Measurements from ENCODE around the gene PDE1C.

The PDE1C gene

GRCh38 chr7:31778296-31778695, 291.9 kb downstream of the PDE1C start:
- H3K36me3 Mint-ChIP-seq, result no peaks in the 10 kb centered on the region
- H3K4me1 Mint-ChIP-seq (ENCODE audit: low read depth), result no peaks in the 10 kb centered on the region
- no peak overlapping the region for H3K4me3 Mint-ChIP-seq
- peaks cover 3% of the 10 kb centered on the region for H3K9me3 Mint-ChIP-seq (ENCODE audit: low read depth)
- no peaks in the 10 kb centered on the region for H3K27me3 Mint-ChIP-seq
- H3K27ac Mint-ChIP-seq, result no peak overlapping the region

- Mint-ChIP-seq H3K27ac (no peak overlapping the region), H3K36me3 (no peaks in the 10 kb centered on the region), H3K9me3 (ENCODE audit: low read depth) (peaks cover 3% of the 10 kb centered on the region), H3K4me3 (no peak overlapping the region), H3K4me1 (ENCODE audit: low read depth) (no peaks in the 10 kb centered on the region), H3K27me3 (no peaks in the 10 kb centered on the region)
These were observed 293.6 kb downstream of the PDE1C start for GRCh38 chr7:31776616-31777015.

DNA sequence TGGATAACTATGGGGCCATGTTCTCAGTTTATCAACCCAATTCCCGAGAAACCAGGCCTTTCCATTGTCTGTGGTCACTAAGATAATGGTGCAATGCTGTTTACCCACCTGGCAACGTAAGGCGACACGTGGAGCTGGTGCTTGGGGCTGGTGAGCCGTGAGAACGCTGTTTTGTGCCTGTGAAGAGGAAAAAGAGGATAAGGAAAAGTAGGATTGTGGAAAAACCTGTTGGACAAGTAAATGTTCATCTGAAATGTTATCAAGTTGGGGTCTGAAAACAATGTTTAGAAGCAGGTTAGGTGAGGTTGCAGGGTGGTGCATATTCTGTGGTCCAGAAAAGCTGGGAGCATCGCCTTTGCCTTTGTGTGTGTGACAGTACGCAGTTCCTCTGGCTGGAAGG, 294.7 kb downstream of the PDE1C start:
- no peak overlapping the region for H3K27ac Mint-ChIP-seq
- H3K4me1 Mint-ChIP-seq (ENCODE audit: low read depth), result no peaks in the 10 kb centered on the region
- no peaks in the 10 kb centered on the region for H3K27me3 Mint-ChIP-seq
- no peak overlapping the region for H3K4me3 Mint-ChIP-seq
- H3K9me3 Mint-ChIP-seq (ENCODE audit: low read depth), result peaks cover 3% of the 10 kb centered on the region
- no peaks in the 10 kb centered on the region for H3K36me3 Mint-ChIP-seq

GRCh38 chr7:31772211-31772610, 298.0 kb downstream of the PDE1C start:
- Mint-ChIP-seq H3K27ac (no peak overlapping the region), H3K9me3 (ENCODE audit: low read depth) (no peaks in the 10 kb centered on the region), H3K36me3 (no peaks in the 10 kb centered on the region), H3K27me3 (peaks cover 1% of the 10 kb centered on the region), H3K4me3 (no peak overlapping the region), H3K4me1 (ENCODE audit: low read depth) (no peaks in the 10 kb centered on the region)

- H3K4me3 Mint-ChIP-seq, result no peak overlapping the region
- peaks cover 1% of the 10 kb centered on the region for H3K27me3 Mint-ChIP-seq
- no peaks in the 10 kb centered on the region for H3K9me3 Mint-ChIP-seq (ENCODE audit: low read depth)
- no peak overlapping the region for H3K27ac Mint-ChIP-seq
- no peaks in the 10 kb centered on the region for H3K36me3 Mint-ChIP-seq
- H3K4me1 Mint-ChIP-seq (ENCODE audit: low read depth), result no peaks in the 10 kb centered on the region
These were observed 302.4 kb downstream of the PDE1C start for GRCh38 chr7:31767686-31768358.

DNA sequence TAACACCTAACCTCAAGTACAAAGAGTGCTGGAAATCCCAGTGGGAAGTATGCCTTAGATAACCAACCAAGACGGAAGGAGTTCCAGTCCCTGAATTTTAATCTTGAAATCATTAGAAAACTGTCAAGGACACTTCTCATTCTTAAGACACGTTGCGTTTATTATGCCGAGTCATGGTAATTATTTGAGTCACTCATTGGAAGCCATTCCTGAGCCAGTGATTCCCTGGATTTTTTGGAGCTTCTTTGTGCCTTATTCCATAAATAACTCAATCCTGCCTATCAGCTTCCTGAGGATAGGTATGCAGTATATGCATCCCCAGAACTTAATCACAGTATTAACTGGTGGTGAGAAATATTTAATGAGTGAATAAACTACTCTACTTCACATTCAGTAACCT, 305.7 kb downstream of the PDE1C start:
- Mint-ChIP-seq H3K27ac (no peak overlapping the region), H3K4me3 (no peak overlapping the region), H3K36me3 (no peaks in the 10 kb centered on the region), H3K9me3 (ENCODE audit: low read depth) (no peaks in the 10 kb centered on the region), H3K27me3 (no peaks in the 10 kb centered on the region), H3K4me1 (ENCODE audit: low read depth) (no peaks in the 10 kb centered on the region)

- Mint-ChIP-seq H3K4me3 (no peak overlapping the region), H3K27me3 (no peaks in the 10 kb centered on the region), H3K9me3 (ENCODE audit: low read depth) (no peaks in the 10 kb centered on the region), H3K4me1 (ENCODE audit: low read depth) (no peaks in the 10 kb centered on the region), H3K36me3 (no peaks in the 10 kb centered on the region), H3K27ac (no peak overlapping the region)
These were observed 306.7 kb downstream of the PDE1C start for GRCh38 chr7:31763548-31763947.

GRCh38 chr7:31761646-31762045, 308.6 kb downstream of the PDE1C start:
- Mint-ChIP-seq H3K27me3 (no peaks in the 10 kb centered on the region), H3K27ac (no peak overlapping the region), H3K4me3 (no peak overlapping the region), H3K4me1 (ENCODE audit: low read depth) (no peaks in the 10 kb centered on the region), H3K36me3 (no peaks in the 10 kb centered on the region), H3K9me3 (ENCODE audit: low read depth) (no peaks in the 10 kb centered on the region)

- Mint-ChIP-seq H3K27ac (no peak overlapping the region), H3K27me3 (no peaks in the 10 kb centered on the region), H3K4me3 (no peak overlapping the region), H3K4me1 (ENCODE audit: low read depth) (no peaks in the 10 kb centered on the region), H3K9me3 (ENCODE audit: low read depth) (no peaks in the 10 kb centered on the region), H3K36me3 (no peaks in the 10 kb centered on the region)
These were observed 311.5 kb downstream of the PDE1C start for GRCh38 chr7:31758755-31759154.

- no peak overlapping the region for H3K27ac Mint-ChIP-seq
- no peak overlapping the region for H3K4me3 Mint-ChIP-seq
- peaks cover 2% of the 10 kb centered on the region for H3K27me3 Mint-ChIP-seq
- no peaks in the 10 kb centered on the region for H3K9me3 Mint-ChIP-seq (ENCODE audit: low read depth)
- H3K4me1 Mint-ChIP-seq (ENCODE audit: low read depth), result no peaks in the 10 kb centered on the region
- H3K36me3 Mint-ChIP-seq, result no peaks in the 10 kb centered on the region
These were observed 318.5 kb downstream of the PDE1C start for GRCh38 chr7:31751726-31752125.

GRCh38 chr7:31748084-31748483, 322.1 kb downstream of the PDE1C start:
- H3K4me1 Mint-ChIP-seq (ENCODE audit: low read depth), result no peaks in the 10 kb centered on the region
- H3K27ac Mint-ChIP-seq, result no peak overlapping the region
- H3K4me3 Mint-ChIP-seq, result no peak overlapping the region
- no peaks in the 10 kb centered on the region for H3K9me3 Mint-ChIP-seq (ENCODE audit: low read depth)
- H3K27me3 Mint-ChIP-seq, result peaks cover 3% of the 10 kb centered on the region
- H3K36me3 Mint-ChIP-seq, result no peaks in the 10 kb centered on the region

- H3K4me1 Mint-ChIP-seq (ENCODE audit: low read depth), result no peaks in the 10 kb centered on the region
- no peaks in the 10 kb centered on the region for H3K9me3 Mint-ChIP-seq (ENCODE audit: low read depth)
- no peak overlapping the region for H3K27ac Mint-ChIP-seq
- H3K36me3 Mint-ChIP-seq, result no peaks in the 10 kb centered on the region
- H3K4me3 Mint-ChIP-seq, result no peak overlapping the region
- H3K27me3 Mint-ChIP-seq, result peaks cover 3% of the 10 kb centered on the region
These were observed 322.7 kb downstream of the PDE1C start for GRCh38 chr7:31747553-31747952.

DNA sequence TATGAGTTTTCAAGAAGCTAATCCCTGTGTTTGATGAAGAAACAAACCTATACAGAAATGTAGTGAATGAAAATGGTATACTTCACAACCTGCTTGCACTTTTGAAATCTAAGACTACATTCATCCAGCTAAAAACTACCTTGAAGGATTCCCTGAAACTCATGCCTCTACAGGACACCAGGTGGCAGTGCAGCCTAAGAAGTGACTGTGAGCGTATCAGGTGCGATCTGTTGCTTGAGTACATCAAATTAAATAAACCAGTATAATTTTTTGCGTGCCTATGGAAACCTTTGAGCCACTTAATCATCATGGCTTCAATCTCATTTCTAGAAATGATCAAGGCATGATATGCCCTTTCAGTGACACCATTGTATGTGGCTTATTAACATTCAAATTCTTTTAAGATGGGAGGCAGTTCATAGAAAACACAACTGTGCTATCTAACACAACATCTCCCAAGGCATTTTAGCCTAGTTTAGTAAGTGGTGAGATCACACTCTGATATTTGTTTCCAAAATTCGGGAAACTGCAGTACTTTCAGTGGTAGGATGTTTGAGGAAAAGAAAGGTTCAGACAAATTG, 325.8 kb downstream of the PDE1C start:
- H3K4me1 Mint-ChIP-seq (ENCODE audit: low read depth), result no peaks in the 10 kb centered on the region
- no peaks in the 10 kb centered on the region for H3K9me3 Mint-ChIP-seq (ENCODE audit: low read depth)
- H3K27ac Mint-ChIP-seq, result no peak overlapping the region
- no peaks in the 10 kb centered on the region for H3K36me3 Mint-ChIP-seq
- peaks cover 3% of the 10 kb centered on the region for H3K27me3 Mint-ChIP-seq
- H3K4me3 Mint-ChIP-seq, result no peak overlapping the region

GRCh38 chr7:31741852-31742251, 328.4 kb downstream of the PDE1C start:
- peaks cover 4% of the 10 kb centered on the region for H3K27me3 Mint-ChIP-seq
- H3K36me3 Mint-ChIP-seq, result no peaks in the 10 kb centered on the region
- H3K27ac Mint-ChIP-seq, result no peak overlapping the region
- H3K4me1 Mint-ChIP-seq (ENCODE audit: low read depth), result no peaks in the 10 kb centered on the region
- H3K4me3 Mint-ChIP-seq, result no peak overlapping the region
- no peaks in the 10 kb centered on the region for H3K9me3 Mint-ChIP-seq (ENCODE audit: low read depth)

GRCh38 chr7:31735991-31736982, 333.9 kb downstream of the PDE1C start:
- peaks cover 3% of the 10 kb centered on the region for H3K27me3 Mint-ChIP-seq
- H3K27ac Mint-ChIP-seq, result no peak overlapping the region
- H3K4me3 Mint-ChIP-seq, result no peak overlapping the region
- H3K36me3 Mint-ChIP-seq, result no peaks in the 10 kb centered on the region
- H3K4me1 Mint-ChIP-seq (ENCODE audit: low read depth), result no peaks in the 10 kb centered on the region
- no peaks in the 10 kb centered on the region for H3K9me3 Mint-ChIP-seq (ENCODE audit: low read depth)
